ENCODE data around the gene CYB561D1. TPM values are rescaled to one million over a fixed set of nuclear protein-coding genes. Genes with fewer than 3 reads are reported as not detected.
"Not testable (repeated sequence)": the region's sequence is repeated elsewhere in the genome, so short reads cannot be mapped to it uniquely, and the experiment has no call there.

The CYB561D1 gene
- total and polyA plus RNA-seq, 4 donors, result 5.4 to 10.6 (median 8.1) TPM

GRCh38 chr1:109466452-109467300 is 27.2 kb upstream of the CYB561D1 start, which contains the start of gene SYPL2:
SYPL2 (plus strand) TSS chr1:109466546; CDS start chr1:109466844, 298 bp downstream.
- peak; percentile 71 to 90 for DNase-seq
- intact Hi-C loops (cut with DNase I), result no loop called here
- 1% methylated on average over 81 to 88 of the region's 88 CpGs for WGBS, 2 donors
- H3K27ac ChIP-seq (ENCODE audit: low read depth in 1 of 2, low read length in 2 of 2), result peak within 1 kb of the TSS in 1 of 2 donors; percentile 62
- ATAC-seq (ENCODE audit: low FRiP score), result peak; percentile 87
- peak within 1 kb of the TSS; percentile 51 to 74 for H3K4me3 ChIP-seq (ENCODE audit: low read length in 2 of 2)
- no peaks in the 10 kb centered on the region for H3K27me3 ChIP-seq (ENCODE audit: control insufficient read depth in 1 of 2, insufficient read depth in 2 of 2, low read length in 1 of 2)
- no peaks in the 10 kb centered on the region for H3K4me1 ChIP-seq (ENCODE audit: control insufficient read depth in 1 of 2, insufficient read depth in 2 of 2, low read length in 2 of 2)
- no peaks in the 10 kb centered on the region for H3K9me3 ChIP-seq (ENCODE audit: control insufficient read depth, low read length)
- no peaks in the 10 kb centered on the region for H3K36me3 ChIP-seq (ENCODE audit: control insufficient read depth in 1 of 2, insufficient read depth in 2 of 2, low read length in 1 of 2)

GRCh38 chr1:109467301-109467777 is 26.6 kb upstream of the CYB561D1 start:
- peak overlapping the region in 1 of 2 donors; percentile 37 for H3K27ac ChIP-seq (ENCODE audit: low read depth in 1 of 2, low read length in 2 of 2)
- ATAC-seq (ENCODE audit: low FRiP score) (peak; percentile 30), DNase-seq (no peak)
- H3K27me3 ChIP-seq (ENCODE audit: control insufficient read depth in 1 of 2, insufficient read depth in 2 of 2, low read length in 1 of 2), result no peaks in the 10 kb centered on the region
- no peaks in the 10 kb centered on the region for H3K4me1 ChIP-seq (ENCODE audit: control insufficient read depth in 1 of 2, insufficient read depth in 2 of 2, low read length in 2 of 2)
- H3K36me3 ChIP-seq (ENCODE audit: control insufficient read depth in 1 of 2, insufficient read depth in 2 of 2, low read length in 1 of 2), result no peaks in the 10 kb centered on the region
- intact Hi-C loops (cut with DNase I), result no loop called here
- no peaks in the 10 kb centered on the region for H3K9me3 ChIP-seq (ENCODE audit: control insufficient read depth, low read length)
- 9 to 20% methylated on average over 22 to 23 of the region's 23 CpGs for WGBS, 2 donors
- H3K4me3 ChIP-seq (ENCODE audit: low read length in 2 of 2), result peak overlapping the region; percentile 51 to 74

- 92 to 93% methylated on average over 1 of the region's 1 CpG for WGBS, 2 donors
- DNase-seq, result no peak
- ATAC-seq (ENCODE audit: low FRiP score), result no peak
- Histone ChIP-seq H3K9me3 (ENCODE audit: control insufficient read depth, low read length) (no peaks in the 10 kb centered on the region), H3K27me3 (ENCODE audit: control insufficient read depth in 1 of 2, insufficient read depth in 2 of 2, low read length in 1 of 2) (no peaks in the 10 kb centered on the region), H3K27ac (ENCODE audit: low read depth in 1 of 2, low read length in 2 of 2) (no peak overlapping the region), H3K36me3 (ENCODE audit: control insufficient read depth in 1 of 2, insufficient read depth in 2 of 2, low read length in 1 of 2) (no peaks in the 10 kb centered on the region), H3K4me1 (ENCODE audit: control insufficient read depth in 1 of 2, insufficient read depth in 2 of 2, low read length in 2 of 2) (no peaks in the 10 kb centered on the region), H3K4me3 (ENCODE audit: low read length in 2 of 2) (no peak overlapping the region)
- intact Hi-C loops (cut with DNase I), result no loop called here
Measured at GRCh38 chr1:109468061-109468460, 25.8 kb upstream of the CYB561D1 start.

GRCh38 chr1:109468903-109469302 is 25.0 kb upstream of the CYB561D1 start:
- WGBS, 2 donors, result 52 to 56% methylated on average over 2 of the region's 2 CpGs
- H3K9me3 ChIP-seq (ENCODE audit: control insufficient read depth, low read length), result no peaks in the 10 kb centered on the region
- no peaks in the 10 kb centered on the region for H3K36me3 ChIP-seq (ENCODE audit: control insufficient read depth in 1 of 2, insufficient read depth in 2 of 2, low read length in 1 of 2)
- intact Hi-C loops (cut with DNase I), result no loop called here
- no peaks in the 10 kb centered on the region for H3K4me1 ChIP-seq (ENCODE audit: control insufficient read depth in 1 of 2, insufficient read depth in 2 of 2, low read length in 2 of 2)
- ATAC-seq (ENCODE audit: low FRiP score) (no peak), DNase-seq (no peak)
- no peaks in the 10 kb centered on the region for H3K27me3 ChIP-seq (ENCODE audit: control insufficient read depth in 1 of 2, insufficient read depth in 2 of 2, low read length in 1 of 2)
- no peak overlapping the region for H3K27ac ChIP-seq (ENCODE audit: low read depth in 1 of 2, low read length in 2 of 2)
- H3K4me3 ChIP-seq (ENCODE audit: low read length in 2 of 2), result no peak overlapping the region

GRCh38 chr1:109470245-109470644 is 23.6 kb upstream of the CYB561D1 start:
- Histone ChIP-seq H3K4me1 (ENCODE audit: control insufficient read depth in 1 of 2, insufficient read depth in 2 of 2, low read length in 2 of 2) (no peaks in the 10 kb centered on the region), H3K27me3 (ENCODE audit: control insufficient read depth in 1 of 2, insufficient read depth in 2 of 2, low read length in 1 of 2) (no peaks in the 10 kb centered on the region), H3K9me3 (ENCODE audit: control insufficient read depth, low read length) (no peaks in the 10 kb centered on the region), H3K36me3 (ENCODE audit: control insufficient read depth in 1 of 2, insufficient read depth in 2 of 2, low read length in 1 of 2) (no peaks in the 10 kb centered on the region), H3K27ac (ENCODE audit: low read depth in 1 of 2, low read length in 2 of 2) (no peak overlapping the region), H3K4me3 (ENCODE audit: low read length in 2 of 2) (no peak overlapping the region)
- DNase-seq, result no peak
- no peak for ATAC-seq (ENCODE audit: low FRiP score)
- 77% methylated on average over 6 of the region's 6 CpGs for WGBS, 2 donors
- intact Hi-C loops (cut with DNase I), result no loop called here

- no peak for DNase-seq
- Histone ChIP-seq H3K9me3 (ENCODE audit: control insufficient read depth, low read length) (no peaks in the 10 kb centered on the region), H3K36me3 (ENCODE audit: control insufficient read depth in 1 of 2, insufficient read depth in 2 of 2, low read length in 1 of 2) (no peaks in the 10 kb centered on the region), H3K27me3 (ENCODE audit: control insufficient read depth in 1 of 2, insufficient read depth in 2 of 2, low read length in 1 of 2) (no peaks in the 10 kb centered on the region), H3K4me3 (ENCODE audit: low read length in 2 of 2) (no peak overlapping the region), H3K27ac (ENCODE audit: low read depth in 1 of 2, low read length in 2 of 2) (no peak overlapping the region), H3K4me1 (ENCODE audit: control insufficient read depth in 1 of 2, insufficient read depth in 2 of 2, low read length in 2 of 2) (no peaks in the 10 kb centered on the region)
- WGBS, 2 donors, result 44% methylated on average over 3 of the region's 3 CpGs
- no peak for ATAC-seq (ENCODE audit: low FRiP score)
- intact Hi-C loops (cut with DNase I), result no loop called here
Measured at GRCh38 chr1:109472779-109473178, 21.1 kb upstream of the CYB561D1 start.

GRCh38 chr1:109473284-109474057 is 20.4 kb upstream of the CYB561D1 start:
- H3K9me3 ChIP-seq (ENCODE audit: control insufficient read depth, low read length); H3K36me3 ChIP-seq (ENCODE audit: control insufficient read depth in 1 of 2, insufficient read depth in 2 of 2, low read length in 1 of 2); H3K4me1 ChIP-seq (ENCODE audit: control insufficient read depth in 1 of 2, insufficient read depth in 2 of 2, low read length in 2 of 2); H3K27me3 ChIP-seq (ENCODE audit: control insufficient read depth in 1 of 2, insufficient read depth in 2 of 2, low read length in 1 of 2); ATAC-seq (ENCODE audit: low FRiP score); intact Hi-C loops (cut with DNase I); H3K4me3 ChIP-seq (ENCODE audit: low read length in 2 of 2); DNase-seq; H3K27ac ChIP-seq (ENCODE audit: low read depth in 1 of 2, low read length in 2 of 2): not testable (repeated sequence)
- WGBS, 2 donors, result 86 to 90% methylated on average over 12 of the region's 12 CpGs

GRCh38 chr1:109474697-109475096 is 19.2 kb upstream of the CYB561D1 start:
- intact Hi-C loops (cut with DNase I), result no loop called here
- no peaks in the 10 kb centered on the region for H3K9me3 ChIP-seq (ENCODE audit: control insufficient read depth, low read length)
- DNase-seq, result no peak
- no peaks in the 10 kb centered on the region for H3K27me3 ChIP-seq (ENCODE audit: control insufficient read depth in 1 of 2, insufficient read depth in 2 of 2, low read length in 1 of 2)
- no peak overlapping the region for H3K4me3 ChIP-seq (ENCODE audit: low read length in 2 of 2)
- no peak overlapping the region for H3K27ac ChIP-seq (ENCODE audit: low read depth in 1 of 2, low read length in 2 of 2)
- WGBS, 2 donors, result 76 to 83% methylated on average over 1 of the region's 1 CpG
- H3K36me3 ChIP-seq (ENCODE audit: control insufficient read depth in 1 of 2, insufficient read depth in 2 of 2, low read length in 1 of 2), result no peaks in the 10 kb centered on the region
- no peaks in the 10 kb centered on the region for H3K4me1 ChIP-seq (ENCODE audit: control insufficient read depth in 1 of 2, insufficient read depth in 2 of 2, low read length in 2 of 2)
- no peak for ATAC-seq (ENCODE audit: low FRiP score)
